K562 (cell line): ENCODE measurements around the gene AREL1. TPM values are rescaled to one million over a fixed set of nuclear protein-coding genes. Genes with fewer than 3 reads are reported as not detected.
A peak's percentile ranks its signal among the peaks of the same experiment; 100 is the strongest.

ENCODE experiments used
- CBFA2T3 ChIP-seq: fragments of 450-650 bp; IDR thresholded peaks from 2 replicates; pipeline ENCODE4 v1.6.1; 2017
- CBX3 ChIP-seq, 2 experiments: IDR thresholded peaks; 1 replicate in 1 of 2; 2 replicates in 1 of 2; pipeline ENCODE4 v1.6.1; 2012; ENCODE audit warnings: inconsistent platforms in 2 of 2, low read length in 2 of 2, borderline replicate concordance in 1 of 2, control low read depth in 1 of 2
- CEBPG ChIP-seq, 3 experiments: fragments of 200-800 bp in 1 of 3; sonication (Bioruptor generic) in 1 of 3; sonication (generic) in 1 of 3; formaldehyde crosslinking in 1 of 3; IDR thresholded peaks in 2 of 3; conservative IDR thresholded peaks in 1 of 3; 2 replicates each; pipeline versions ENCODE4 v1.6.1 to v1.8.0; 2016 to 2022; ENCODE audit warnings: missing compliant biosample characterization in 2 of 3, missing genetic modification characterization in 2 of 3, mild to moderate bottlenecking in 1 of 3, missing genetic modification reagents in 1 of 3
- DPF2 ChIP-seq: fragments of 450-650 bp; IDR thresholded peaks from 2 replicates; pipeline ENCODE4 v1.6.1; 2016
- EHMT2 ChIP-seq: fragments of 450-650 bp; IDR thresholded peaks from 2 replicates; pipeline ENCODE4 v1.6.1; 2018; ENCODE audit warnings: antibody characterized with exemption
- FOSL1 ChIP-seq: fragments of 200-800 bp; sonication (Bioruptor generic); conservative IDR thresholded peaks from 2 replicates; pipeline ENCODE4 v1.6.1; 2016; ENCODE audit warnings: missing genetic modification characterization, missing compliant biosample characterization
- POLR3A ChIP-seq: IDR thresholded peaks from 2 replicates; pipeline ENCODE4 v1.6.1; 2011; ENCODE audit warnings: borderline replicate concordance, mild to moderate bottlenecking, moderate library complexity; ENCODE audit not compliant: insufficient read length, insufficient read depth; ENCODE audit errors: extremely low read depth
- ZFP1 ChIP-seq: fragments of 450-650 bp; formaldehyde crosslinking; IDR thresholded peaks from 2 replicates; pipeline ENCODE4 v1.4.0; 2020; ENCODE audit warnings: mild to moderate bottlenecking, mixed read lengths
- ZNF589 ChIP-seq: fragments of 200-800 bp; sonication (Bioruptor generic); IDR thresholded peaks from 2 replicates; pipeline ENCODE4 v1.6.1; 2016; ENCODE audit warnings: low read depth, missing genetic modification characterization, missing compliant biosample characterization
- ZNF830 ChIP-seq: fragments of 250-450 bp; sonication (Bioruptor Pico); IDR thresholded peaks from 2 replicates; pipeline ENCODE4 v1.5.0; 2021; ENCODE audit warnings: mild to moderate bottlenecking
- polyA plus RNA-seq, 8 experiments: library from polyadenylated mRNA; depleted of rRNA in 4 of 8; stranded (reverse) in 5 of 8; unstranded in 3 of 8; fragments of >200 nt; fragmentation: Nextera tagmentation in 2 of 8; fragmentation: Illumina TruSeq in 1 of 8; extraction: Ambion mirVana in 2 of 8; extraction: Trizol in 1 of 8; gene quantifications; 2 replicates each; pipeline versions ENCODE4 v1.2.1 to v1.2.3, GENCODE V29; 2011 to 2014; ENCODE audit warnings: inconsistent platforms in 1 of 8, missing spikeins in 1 of 8
- total RNA-seq, 7 experiments: library from RNA; depleted of rRNA in 6 of 7; stranded (reverse); fragments of >200 nt in 6 of 7; fragmentation: Illumina TruSeq in 2 of 7; extraction: Trizol in 2 of 7; gene quantifications; 2 replicates each; pipeline versions ENCODE4 v1.2.1 to v1.2.3, GENCODE V29; 2011 to 2021; ENCODE audit warnings: low replicate concordance in 1 of 7
- TF ChIP-seq, protein P1 (sequence below): sonication (generic); formaldehyde crosslinking; IDR thresholded peaks from 2 replicates; pipeline ENCODE4 v1.8.0; 2022; ENCODE audit warnings: mild to moderate bottlenecking, missing genetic modification reagents
- TF ChIP-seq, protein P2 (sequence below), 2 experiments: fragments of 450-650 bp; IDR thresholded peaks; 2 replicates each; pipeline ENCODE4 v1.6.1; 2018; ENCODE audit warnings: mild to moderate bottlenecking in 2 of 2, low read depth in 1 of 2; ENCODE audit not compliant: partially characterized antibody in 2 of 2
- TF ChIP-seq, protein P3 (sequence below), 2 experiments: fragments of 450-650 bp; IDR thresholded peaks; 2 replicates each; pipeline ENCODE4 v1.6.1; 2016
- TF ChIP-seq, protein P4 (sequence below): fragments of 250-450 bp; sonication (Bioruptor Pico); IDR thresholded peaks from 2 replicates; pipeline ENCODE4 v1.8.0; 2022; ENCODE audit warnings: inconsistent platforms
- TF ChIP-seq, protein P5 (sequence below), 2 experiments: IDR thresholded peaks in 1 of 2; conservative IDR thresholded peaks in 1 of 2; 2 replicates each; pipeline ENCODE4 v1.6.1; 2016; ENCODE audit warnings: low read depth in 2 of 2, mild to moderate bottlenecking in 1 of 2, missing compliant biosample characterization in 1 of 2, missing genetic modification characterization in 1 of 2, moderate library complexity in 1 of 2

The AREL1 gene
- total and polyA plus RNA-seq, 9 of the 15 experiments (the other 6 are each of a cell fraction or from before 2014, with no cell fraction given) = 6.0 to 24.8 (median 16.6) TPM

DNA sequence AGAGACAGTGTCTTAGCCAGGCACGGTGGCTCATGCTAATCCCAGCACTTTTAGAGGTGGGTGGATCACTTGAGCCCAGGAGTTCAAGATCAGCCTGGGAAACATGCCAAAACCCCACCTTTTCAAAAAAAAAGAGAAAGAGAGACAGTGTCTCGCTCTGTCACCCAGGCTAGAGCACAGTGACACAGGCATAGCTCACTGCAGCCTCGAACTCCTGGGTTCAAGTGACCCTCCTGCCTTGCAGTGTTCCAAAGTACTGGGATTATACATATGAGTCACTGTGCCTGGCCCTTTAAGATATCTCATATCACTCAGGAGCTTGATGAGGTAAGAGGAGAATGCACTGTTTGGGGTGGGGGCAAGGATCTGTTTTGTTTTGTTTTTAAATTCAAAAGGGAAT is 52.7 kb downstream of the AREL1 start (continued):
- TF ChIP-seq, protein P1, sequence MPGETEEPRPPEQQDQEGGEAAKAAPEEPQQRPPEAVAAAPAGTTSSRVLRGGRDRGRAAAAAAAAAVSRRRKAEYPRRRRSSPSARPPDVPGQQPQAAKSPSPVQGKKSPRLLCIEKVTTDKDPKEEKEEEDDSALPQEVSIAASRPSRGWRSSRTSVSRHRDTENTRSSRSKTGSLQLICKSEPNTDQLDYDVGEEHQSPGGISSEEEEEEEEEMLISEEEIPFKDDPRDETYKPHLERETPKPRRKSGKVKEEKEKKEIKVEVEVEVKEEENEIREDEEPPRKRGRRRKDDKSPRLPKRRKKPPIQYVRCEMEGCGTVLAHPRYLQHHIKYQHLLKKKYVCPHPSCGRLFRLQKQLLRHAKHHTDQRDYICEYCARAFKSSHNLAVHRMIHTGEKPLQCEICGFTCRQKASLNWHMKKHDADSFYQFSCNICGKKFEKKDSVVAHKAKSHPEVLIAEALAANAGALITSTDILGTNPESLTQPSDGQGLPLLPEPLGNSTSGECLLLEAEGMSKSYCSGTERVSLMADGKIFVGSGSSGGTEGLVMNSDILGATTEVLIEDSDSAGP (CRISPR knock-in tag) = peak; percentile 88
- TF ChIP-seq ZNF589 (CRISPR knock-in tag) (no peak), POLR3A (peak; percentile 30), CBFA2T3 (peak; percentile 53), DPF2 (peak; percentile 75; the same call in 1 of the 2 replicates), FOSL1 (tag) (peak; percentile 49; the same call in 1 of the 2 replicates), CEBPG (CRISPR knock-in tag; IDR thresholded peaks at IDR 0.05) (no peak), CEBPG (tag; conservative IDR thresholded peaks at IDR 0.05 in 1 of 2, IDR thresholded peaks at IDR 0.05 in 1 of 2) (no peak), ZNF830 (CRISPR knock-in tag) (no peak), CBX3 (IDR thresholded peaks at IDR 0.05; ENCODE audit: borderline replicate concordance in 1 of 2, low read length in 2 of 2) (peak in 1 of 2 experiments; percentile 20; a peak in 1 of 3 replicates), EHMT2 (0 out of 2 replicates have a peak, but pooled peaks have one; percentile 8), ZFP1 (no peak)
- TF ChIP-seq, protein P2, sequence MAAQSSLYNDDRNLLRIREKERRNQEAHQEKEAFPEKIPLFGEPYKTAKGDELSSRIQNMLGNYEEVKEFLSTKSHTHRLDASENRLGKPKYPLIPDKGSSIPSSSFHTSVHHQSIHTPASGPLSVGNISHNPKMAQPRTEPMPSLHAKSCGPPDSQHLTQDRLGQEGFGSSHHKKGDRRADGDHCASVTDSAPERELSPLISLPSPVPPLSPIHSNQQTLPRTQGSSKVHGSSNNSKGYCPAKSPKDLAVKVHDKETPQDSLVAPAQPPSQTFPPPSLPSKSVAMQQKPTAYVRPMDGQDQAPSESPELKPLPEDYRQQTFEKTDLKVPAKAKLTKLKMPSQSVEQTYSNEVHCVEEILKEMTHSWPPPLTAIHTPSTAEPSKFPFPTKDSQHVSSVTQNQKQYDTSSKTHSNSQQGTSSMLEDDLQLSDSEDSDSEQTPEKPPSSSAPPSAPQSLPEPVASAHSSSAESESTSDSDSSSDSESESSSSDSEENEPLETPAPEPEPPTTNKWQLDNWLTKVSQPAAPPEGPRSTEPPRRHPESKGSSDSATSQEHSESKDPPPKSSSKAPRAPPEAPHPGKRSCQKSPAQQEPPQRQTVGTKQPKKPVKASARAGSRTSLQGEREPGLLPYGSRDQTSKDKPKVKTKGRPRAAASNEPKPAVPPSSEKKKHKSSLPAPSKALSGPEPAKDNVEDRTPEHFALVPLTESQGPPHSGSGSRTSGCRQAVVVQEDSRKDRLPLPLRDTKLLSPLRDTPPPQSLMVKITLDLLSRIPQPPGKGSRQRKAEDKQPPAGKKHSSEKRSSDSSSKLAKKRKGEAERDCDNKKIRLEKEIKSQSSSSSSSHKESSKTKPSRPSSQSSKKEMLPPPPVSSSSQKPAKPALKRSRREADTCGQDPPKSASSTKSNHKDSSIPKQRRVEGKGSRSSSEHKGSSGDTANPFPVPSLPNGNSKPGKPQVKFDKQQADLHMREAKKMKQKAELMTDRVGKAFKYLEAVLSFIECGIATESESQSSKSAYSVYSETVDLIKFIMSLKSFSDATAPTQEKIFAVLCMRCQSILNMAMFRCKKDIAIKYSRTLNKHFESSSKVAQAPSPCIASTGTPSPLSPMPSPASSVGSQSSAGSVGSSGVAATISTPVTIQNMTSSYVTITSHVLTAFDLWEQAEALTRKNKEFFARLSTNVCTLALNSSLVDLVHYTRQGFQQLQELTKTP (IDR thresholded peaks at IDR 0.05; ENCODE audit: low read depth in 1 of 2, partially characterized antibody in 2 of 2) = no peak
- TF ChIP-seq, protein P3, sequence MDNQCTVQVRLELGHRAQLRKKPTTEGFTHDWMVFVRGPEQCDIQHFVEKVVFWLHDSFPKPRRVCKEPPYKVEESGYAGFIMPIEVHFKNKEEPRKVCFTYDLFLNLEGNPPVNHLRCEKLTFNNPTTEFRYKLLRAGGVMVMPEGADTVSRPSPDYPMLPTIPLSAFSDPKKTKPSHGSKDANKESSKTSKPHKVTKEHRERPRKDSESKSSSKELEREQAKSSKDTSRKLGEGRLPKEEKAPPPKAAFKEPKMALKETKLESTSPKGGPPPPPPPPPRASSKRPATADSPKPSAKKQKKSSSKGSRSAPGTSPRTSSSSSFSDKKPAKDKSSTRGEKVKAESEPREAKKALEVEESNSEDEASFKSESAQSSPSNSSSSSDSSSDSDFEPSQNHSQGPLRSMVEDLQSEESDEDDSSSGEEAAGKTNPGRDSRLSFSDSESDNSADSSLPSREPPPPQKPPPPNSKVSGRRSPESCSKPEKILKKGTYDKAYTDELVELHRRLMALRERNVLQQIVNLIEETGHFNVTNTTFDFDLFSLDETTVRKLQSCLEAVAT (IDR thresholded peaks at IDR 0.05) = no peak
- TF ChIP-seq, protein P4, sequence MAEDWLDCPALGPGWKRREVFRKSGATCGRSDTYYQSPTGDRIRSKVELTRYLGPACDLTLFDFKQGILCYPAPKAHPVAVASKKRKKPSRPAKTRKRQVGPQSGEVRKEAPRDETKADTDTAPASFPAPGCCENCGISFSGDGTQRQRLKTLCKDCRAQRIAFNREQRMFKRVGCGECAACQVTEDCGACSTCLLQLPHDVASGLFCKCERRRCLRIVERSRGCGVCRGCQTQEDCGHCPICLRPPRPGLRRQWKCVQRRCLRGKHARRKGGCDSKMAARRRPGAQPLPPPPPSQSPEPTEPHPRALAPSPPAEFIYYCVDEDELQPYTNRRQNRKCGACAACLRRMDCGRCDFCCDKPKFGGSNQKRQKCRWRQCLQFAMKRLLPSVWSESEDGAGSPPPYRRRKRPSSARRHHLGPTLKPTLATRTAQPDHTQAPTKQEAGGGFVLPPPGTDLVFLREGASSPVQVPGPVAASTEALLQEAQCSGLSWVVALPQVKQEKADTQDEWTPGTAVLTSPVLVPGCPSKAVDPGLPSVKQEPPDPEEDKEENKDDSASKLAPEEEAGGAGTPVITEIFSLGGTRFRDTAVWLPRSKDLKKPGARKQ (CRISPR knock-in tag) = no peak
- TF ChIP-seq, protein P5, sequence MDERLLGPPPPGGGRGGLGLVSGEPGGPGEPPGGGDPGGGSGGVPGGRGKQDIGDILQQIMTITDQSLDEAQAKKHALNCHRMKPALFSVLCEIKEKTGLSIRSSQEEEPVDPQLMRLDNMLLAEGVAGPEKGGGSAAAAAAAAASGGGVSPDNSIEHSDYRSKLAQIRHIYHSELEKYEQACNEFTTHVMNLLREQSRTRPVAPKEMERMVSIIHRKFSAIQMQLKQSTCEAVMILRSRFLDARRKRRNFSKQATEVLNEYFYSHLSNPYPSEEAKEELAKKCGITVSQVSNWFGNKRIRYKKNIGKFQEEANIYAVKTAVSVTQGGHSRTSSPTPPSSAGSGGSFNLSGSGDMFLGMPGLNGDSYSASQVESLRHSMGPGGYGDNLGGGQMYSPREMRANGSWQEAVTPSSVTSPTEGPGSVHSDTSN (CRISPR knock-in tag; IDR thresholded peaks at IDR 0.05; ENCODE audit: low read depth) = no peak
- TF ChIP-seq, protein P5 (tag; conservative IDR thresholded peaks at IDR 0.05; ENCODE audit: low read depth) = no peak
